HG02571 (cell line): Measurements from ENCODE around the gene ELMOD2.
"Not testable (repeated sequence)": the region's sequence is repeated elsewhere in the genome, so short reads cannot be mapped to it uniquely, and the experiment has no call there.

Experiments
- ATAC-seq: cut with Tn5 transposase; IDR thresholded peaks from one replicate; pipeline ENCODE4 v1.9.1; 2021; ENCODE audit warnings: mild to moderate bottlenecking, moderate library complexity; ENCODE audit not compliant: unreplicated experiment

Gene ELMOD2

GRCh38 chr4:140523857-140524742 is at the start of gene ELMOD2:
Gene ELMOD2 (plus strand): TSS chr4:140524168. CDS start chr4:140525429, 1,261 bp downstream.
- ATAC-seq, result peak; percentile 100

- ATAC-seq, result no peak
Observed at GRCh38 chr4:140483445-140483844, 40.5 kb upstream of the ELMOD2 start.

GRCh38 chr4:140485939-140486338 is 38.0 kb upstream of the ELMOD2 start:
- ATAC-seq, result no peak

GRCh38 chr4:140497405-140497746 is 26.6 kb upstream of the ELMOD2 start:
- ATAC-seq, result no peak

- ATAC-seq, result no peak
Observed at GRCh38 chr4:140497747-140498636, 26.0 kb upstream of the ELMOD2 start, which contains the start of gene MGAT4D. Gene MGAT4D (minus strand): TSS chr4:140498293. CDS start chr4:140498222, 71 bp downstream.

- no peak for ATAC-seq
Observed at GRCh38 chr4:140499391-140499790, 24.6 kb upstream of the ELMOD2 start.

- no peak for ATAC-seq
Observed at GRCh38 chr4:140504261-140504660, 19.7 kb upstream of the ELMOD2 start.

GRCh38 chr4:140513765-140514164 is 10.2 kb upstream of the ELMOD2 start:
- ATAC-seq, result not testable (repeated sequence)

- no peak for ATAC-seq
Observed at GRCh38 chr4:140515423-140515822, 8.5 kb upstream of the ELMOD2 start.

GRCh38 chr4:140523370-140523856 is 555 bp upstream of the ELMOD2 start:
- ATAC-seq, result peak; percentile 6

GRCh38 chr4:140529434-140529833 is 5.5 kb downstream of the ELMOD2 start:
- no peak for ATAC-seq

- no peak for ATAC-seq
Observed at GRCh38 chr4:140533951-140534480, 10.0 kb downstream of the ELMOD2 start.

GRCh38 chr4:140556372-140557085 is 32.6 kb downstream of the ELMOD2 start:
- peak; percentile 100 for ATAC-seq

- ATAC-seq, result no peak
Observed at GRCh38 chr4:140557831-140558435, 34.0 kb downstream of the ELMOD2 start.

- ATAC-seq, result no peak
Observed at GRCh38 chr4:140559696-140560095, 35.7 kb downstream of the ELMOD2 start.

- ATAC-seq, result no peak
Observed at GRCh38 chr4:140568507-140569306, 44.7 kb downstream of the ELMOD2 start, which contains the start of gene UCP1. Gene UCP1 (minus strand): TSS chr4:140568961. CDS start chr4:140568729, 232 bp downstream.

GRCh38 chr4:140569307-140569638 is 45.3 kb downstream of the ELMOD2 start:
- no peak for ATAC-seq

- ATAC-seq, result no peak
Observed at GRCh38 chr4:140571620-140572019, 47.7 kb downstream of the ELMOD2 start.

- no peak for ATAC-seq
Observed at GRCh38 chr4:140575489-140575888, 51.5 kb downstream of the ELMOD2 start.
